Measurements from ENCODE around the gene ATG10.

ATG10 gene

DNA sequence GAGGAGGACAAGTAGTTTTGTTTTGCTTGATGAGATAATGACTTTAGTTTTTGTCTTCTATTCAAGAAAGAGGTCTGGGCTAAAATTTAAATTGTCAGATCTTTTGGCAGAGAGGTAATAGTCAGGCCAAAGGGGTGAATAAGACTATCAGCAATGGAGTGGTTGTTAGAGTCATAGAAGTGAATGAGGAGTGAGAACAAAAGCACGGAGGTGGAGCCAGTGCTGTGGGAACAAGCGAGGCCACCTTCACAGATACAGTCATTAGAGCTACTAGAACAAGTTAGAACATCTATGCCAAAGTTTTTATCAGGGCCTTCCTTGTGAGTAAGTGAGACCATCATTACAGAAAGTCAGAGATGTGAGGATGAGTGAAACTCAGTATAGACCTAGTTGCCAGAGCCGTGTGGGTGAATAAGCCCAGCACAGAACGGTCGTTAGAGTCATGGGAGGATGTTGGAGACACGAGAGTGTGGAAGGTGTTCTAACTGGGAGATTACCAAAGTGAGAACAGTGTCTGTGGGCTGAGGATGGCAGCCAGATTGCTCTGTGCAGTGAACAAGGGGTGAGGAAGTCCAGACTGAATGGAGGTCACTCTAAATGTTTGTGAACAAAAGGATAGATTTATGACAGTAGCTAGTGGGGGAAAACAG is 171.2 kb downstream of the ATG10 start:
- no peak overlapping the region for H3K27ac Mint-ChIP-seq
- no peak overlapping the region for H3K4me3 Mint-ChIP-seq
- H3K27me3 Mint-ChIP-seq, result no peaks in the 10 kb centered on the region
- no peaks in the 10 kb centered on the region for H3K4me1 Mint-ChIP-seq
- no peak for ATAC-seq (ENCODE audit: low read depth)
- DNase-seq (ENCODE audit: low spot score in 2 of 2), result no peak
- peaks cover 2% of the 10 kb centered on the region for H3K36me3 Mint-ChIP-seq
- peaks cover 4% of the 10 kb centered on the region for H3K9me3 Mint-ChIP-seq

DNA sequence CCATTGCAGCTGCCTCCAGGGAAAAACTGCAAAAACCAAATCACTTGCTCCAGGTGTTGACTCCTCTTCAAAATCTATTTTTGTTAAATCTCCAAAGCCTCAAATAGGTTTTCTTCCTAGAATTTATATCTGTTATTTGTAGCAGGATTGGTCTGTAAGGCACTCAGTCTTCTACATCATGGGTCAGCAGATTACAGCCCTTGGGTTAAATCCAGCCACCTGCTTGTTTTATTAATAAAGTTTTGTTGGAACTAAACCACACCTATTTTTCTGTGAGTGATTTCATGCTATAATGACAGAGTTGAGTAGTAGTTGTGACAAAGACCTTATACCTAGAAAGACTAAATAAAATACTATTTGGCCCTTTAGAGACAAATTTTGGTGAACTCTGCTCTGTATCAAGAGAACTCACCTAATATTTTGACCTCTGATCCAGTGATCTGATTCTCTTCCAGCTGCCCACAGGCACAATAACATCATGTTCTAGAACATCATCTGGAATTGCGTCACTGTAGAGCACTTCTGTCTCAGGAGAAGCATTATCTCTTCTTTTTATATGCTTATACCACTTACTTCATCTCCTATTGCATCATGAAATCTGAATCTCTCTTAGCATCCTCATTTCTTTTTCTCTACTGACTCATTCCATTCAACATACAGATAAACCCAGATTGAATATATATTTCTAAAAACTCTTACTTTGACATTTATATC is 176.2 kb downstream of the ATG10 start:
- ATAC-seq (ENCODE audit: low read depth), result no peak
- no peak overlapping the region for H3K27ac Mint-ChIP-seq
- no peak overlapping the region for H3K4me3 Mint-ChIP-seq
- H3K9me3 Mint-ChIP-seq, result peaks cover 1% of the 10 kb centered on the region
- H3K27me3 Mint-ChIP-seq, result no peaks in the 10 kb centered on the region
- H3K4me1 Mint-ChIP-seq, result no peaks in the 10 kb centered on the region
- peaks cover 3% of the 10 kb centered on the region for H3K36me3 Mint-ChIP-seq
- no peak for DNase-seq (ENCODE audit: low spot score in 2 of 2)

DNA sequence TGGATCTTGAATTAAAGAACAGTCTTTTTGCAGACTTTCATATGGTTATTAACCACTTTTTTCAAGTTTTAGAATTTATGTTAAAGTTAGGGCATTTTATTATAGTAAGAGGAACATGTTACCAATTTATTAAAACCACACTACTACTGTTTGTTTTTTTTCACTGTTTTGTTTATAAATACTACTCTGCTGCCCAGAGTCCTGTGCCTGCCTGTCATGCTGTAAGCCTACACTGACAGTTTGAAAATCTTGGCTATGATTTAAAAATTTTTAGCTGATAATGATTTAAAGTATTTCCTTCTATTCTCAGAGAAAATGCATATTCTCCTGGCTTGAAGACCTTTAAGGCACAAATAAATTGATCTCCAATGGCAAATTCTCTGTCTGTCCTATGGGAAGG is 177.6 kb downstream of the ATG10 start:
- Mint-ChIP-seq H3K27me3 (no peaks in the 10 kb centered on the region), H3K4me3 (no peak overlapping the region), H3K27ac (no peak overlapping the region), H3K4me1 (no peaks in the 10 kb centered on the region), H3K36me3 (peaks cover 3% of the 10 kb centered on the region), H3K9me3 (no peaks in the 10 kb centered on the region)
- DNase-seq (ENCODE audit: low spot score in 2 of 2) (no peak), ATAC-seq (ENCODE audit: low read depth) (no peak)

DNA sequence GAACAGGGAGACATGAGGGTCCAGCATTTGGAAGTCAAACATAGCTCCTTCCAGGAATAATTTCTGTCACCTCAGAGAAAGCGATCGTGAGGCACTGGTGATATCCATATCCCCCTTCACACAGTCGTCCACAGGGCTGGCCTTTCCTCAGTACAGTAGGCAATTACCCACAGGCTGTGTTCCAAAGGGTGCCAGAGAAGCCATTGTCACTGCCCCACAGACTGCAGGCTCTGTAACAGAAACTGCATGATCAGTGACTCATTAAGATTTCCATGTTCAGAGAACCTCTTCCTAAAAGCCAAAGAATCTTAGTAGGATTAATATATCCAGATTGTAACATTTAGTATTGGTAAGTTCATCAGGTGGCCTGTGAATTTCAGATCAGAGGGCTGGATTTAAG is 178.7 kb downstream of the ATG10 start:
- DNase-seq (ENCODE audit: low spot score in 2 of 2) (no peak), ATAC-seq (ENCODE audit: low read depth) (no peak)
- Mint-ChIP-seq H3K36me3 (peaks cover 3% of the 10 kb centered on the region), H3K27ac (no peak overlapping the region), H3K27me3 (no peaks in the 10 kb centered on the region), H3K9me3 (no peaks in the 10 kb centered on the region), H3K4me1 (no peaks in the 10 kb centered on the region), H3K4me3 (no peak overlapping the region)

DNA sequence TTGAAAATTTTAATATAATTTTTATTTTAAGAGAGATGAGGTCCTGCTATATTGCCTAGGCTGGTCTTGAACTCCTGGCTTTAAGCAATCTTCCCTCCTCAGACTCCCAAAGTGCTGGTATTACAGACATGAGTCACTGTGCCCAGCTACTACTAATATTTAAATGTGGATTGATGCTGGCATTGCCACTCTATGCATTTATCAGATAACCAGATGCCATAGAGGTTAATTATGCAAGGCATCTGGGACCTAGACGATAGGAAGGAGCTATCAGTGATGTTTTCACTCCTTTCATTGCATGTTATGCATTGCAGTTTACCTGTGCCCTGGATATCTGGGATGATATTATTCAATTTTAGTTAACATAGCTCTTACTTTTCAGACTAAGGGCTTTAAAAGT is 179.4 kb downstream of the ATG10 start:
- no peak overlapping the region for H3K4me3 Mint-ChIP-seq
- no peaks in the 10 kb centered on the region for H3K27me3 Mint-ChIP-seq
- ATAC-seq (ENCODE audit: low read depth) (no peak), DNase-seq (ENCODE audit: low spot score in 2 of 2) (no peak)
- H3K36me3 Mint-ChIP-seq, result peaks cover 3% of the 10 kb centered on the region
- H3K9me3 Mint-ChIP-seq, result no peaks in the 10 kb centered on the region
- no peaks in the 10 kb centered on the region for H3K4me1 Mint-ChIP-seq
- no peak overlapping the region for H3K27ac Mint-ChIP-seq

DNA sequence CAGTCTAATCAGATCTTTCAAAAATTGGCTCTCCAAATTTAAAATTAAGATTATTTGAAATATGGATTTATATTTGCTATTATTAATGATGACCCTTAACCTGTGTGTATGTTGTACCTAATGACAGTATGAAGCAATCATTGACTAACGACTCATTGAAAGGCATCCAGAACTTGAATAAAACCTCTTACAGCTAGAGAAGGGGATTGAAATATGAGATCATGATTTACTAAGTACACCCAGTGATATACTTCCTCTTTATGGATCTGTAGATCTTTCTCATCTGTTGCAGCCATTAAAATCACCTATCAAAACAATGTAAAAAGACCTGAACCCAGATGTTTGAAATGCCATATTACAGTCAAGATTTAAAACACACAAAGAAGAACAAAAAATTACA is 179.8 kb downstream of the ATG10 start:
- H3K9me3 Mint-ChIP-seq, result no peaks in the 10 kb centered on the region
- peaks cover 3% of the 10 kb centered on the region for H3K36me3 Mint-ChIP-seq
- H3K4me3 Mint-ChIP-seq, result no peak overlapping the region
- no peaks in the 10 kb centered on the region for H3K4me1 Mint-ChIP-seq
- DNase-seq (ENCODE audit: low spot score in 2 of 2) (no peak), ATAC-seq (ENCODE audit: low read depth) (no peak)
- no peak overlapping the region for H3K27ac Mint-ChIP-seq
- no peaks in the 10 kb centered on the region for H3K27me3 Mint-ChIP-seq

DNA sequence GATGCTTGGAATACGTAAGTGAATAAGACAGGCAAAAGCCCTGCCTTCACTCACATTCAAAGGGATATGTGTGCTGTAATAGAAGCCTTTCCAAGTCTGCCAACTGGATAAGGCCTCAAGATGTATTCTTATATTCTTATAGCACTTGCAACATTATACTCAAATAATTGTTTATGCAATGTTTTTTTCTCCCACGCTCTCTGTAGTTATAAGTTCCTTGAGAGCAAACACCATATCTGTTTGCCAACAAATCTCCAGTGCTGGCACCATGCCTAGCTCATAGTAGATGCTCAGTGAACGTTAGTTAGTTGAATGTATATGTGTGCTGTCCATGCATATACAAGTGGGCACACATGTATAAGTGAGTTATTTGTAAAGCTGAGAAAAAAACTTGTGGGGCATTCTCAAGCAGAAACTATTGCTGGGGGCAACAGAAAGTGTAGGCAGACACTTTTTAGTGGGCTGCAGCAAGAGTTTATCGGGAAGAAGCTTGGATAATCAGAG is 181.2 kb downstream of the ATG10 start:
- H3K4me3 Mint-ChIP-seq, result no peak overlapping the region
- no peak overlapping the region for H3K27ac Mint-ChIP-seq
- no peaks in the 10 kb centered on the region for H3K4me1 Mint-ChIP-seq
- H3K9me3 Mint-ChIP-seq, result no peaks in the 10 kb centered on the region
- H3K27me3 Mint-ChIP-seq, result no peaks in the 10 kb centered on the region
- ATAC-seq (ENCODE audit: low read depth) (no peak), DNase-seq (ENCODE audit: low spot score in 2 of 2) (no peak)
- peaks cover 1% of the 10 kb centered on the region for H3K36me3 Mint-ChIP-seq

DNA sequence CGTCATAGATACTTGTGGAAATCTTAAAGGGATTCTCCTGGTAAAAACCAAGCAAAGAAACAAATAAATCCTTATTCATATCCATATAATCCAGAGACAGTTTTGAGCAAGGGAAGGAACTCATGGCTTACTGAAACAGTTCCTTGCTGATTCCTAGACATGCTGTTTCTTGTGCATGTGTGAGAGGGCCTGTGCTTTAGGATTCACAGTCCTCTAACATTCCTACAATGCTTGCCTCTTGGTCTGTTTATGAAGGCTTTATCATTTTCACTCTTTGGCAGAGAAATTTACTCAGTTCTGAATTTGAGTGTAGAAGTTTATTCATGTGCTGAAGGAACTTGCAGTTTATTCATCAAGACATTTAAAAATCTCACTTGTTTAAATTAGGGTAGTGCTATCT is 183.0 kb downstream of the ATG10 start:
- Mint-ChIP-seq H3K9me3 (no peaks in the 10 kb centered on the region), H3K27me3 (no peaks in the 10 kb centered on the region)

DNA sequence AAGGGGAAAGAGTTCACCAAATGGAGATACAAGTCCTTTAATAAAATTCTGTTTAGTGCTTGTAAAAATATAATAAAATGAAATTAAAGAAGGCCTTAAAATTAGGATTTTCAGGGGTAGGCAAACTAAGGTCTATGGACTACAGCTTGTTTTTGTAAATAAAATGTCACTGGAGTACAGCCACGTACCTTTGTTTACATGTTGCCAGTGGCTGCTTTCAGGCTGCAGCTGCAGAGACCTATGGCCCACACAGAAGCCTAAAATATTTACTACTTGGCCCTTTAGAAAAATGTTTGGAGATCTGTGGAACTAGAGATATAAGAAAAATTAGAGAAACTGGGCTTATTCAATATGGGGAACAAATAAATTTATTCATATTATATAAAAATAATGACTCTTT is 183.5 kb downstream of the ATG10 start:
- H3K9me3 Mint-ChIP-seq, result no peaks in the 10 kb centered on the region
- ATAC-seq (ENCODE audit: low read depth), result no peak

More for the DNA sequence above, 183.0 kb downstream of the ATG10 start:
- DNase-seq (ENCODE audit: low spot score in 2 of 2) (no peak), ATAC-seq (ENCODE audit: low read depth) (no peak)
- no peak overlapping the region for H3K4me3 Mint-ChIP-seq
- H3K36me3 Mint-ChIP-seq, result no peaks in the 10 kb centered on the region
- no peak overlapping the region for H3K27ac Mint-ChIP-seq
- H3K4me1 Mint-ChIP-seq, result no peaks in the 10 kb centered on the region

DNA sequence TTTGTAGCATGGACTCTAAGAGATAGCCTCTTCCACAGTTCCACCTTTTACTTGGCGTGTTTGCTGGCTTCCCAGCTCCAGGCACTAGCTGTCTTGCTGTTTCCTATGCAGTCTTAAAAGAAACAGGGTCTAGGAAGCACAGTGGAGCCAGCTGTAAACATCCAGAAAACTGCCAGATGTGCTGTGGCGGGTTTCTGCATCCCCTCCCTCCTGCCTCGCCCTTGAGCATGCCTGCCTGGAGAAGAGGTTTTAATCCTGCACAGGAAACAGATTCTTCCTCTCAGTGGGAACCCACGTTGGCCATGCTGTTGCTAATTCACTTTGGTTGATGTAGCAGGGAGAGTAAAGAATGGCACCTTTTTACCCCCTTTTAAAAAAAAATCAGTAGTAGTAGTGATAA is 185.1 kb downstream of the ATG10 start:
- H3K36me3 Mint-ChIP-seq, result no peaks in the 10 kb centered on the region
- no peak for ATAC-seq (ENCODE audit: low read depth)
- no peaks in the 10 kb centered on the region for H3K4me1 Mint-ChIP-seq
- no peak overlapping the region for H3K27ac Mint-ChIP-seq
- no peak for DNase-seq (ENCODE audit: low spot score in 2 of 2)
- no peaks in the 10 kb centered on the region for H3K9me3 Mint-ChIP-seq
- H3K27me3 Mint-ChIP-seq, result no peaks in the 10 kb centered on the region
- H3K4me3 Mint-ChIP-seq, result no peak overlapping the region

More for the DNA sequence above, 183.5 kb downstream of the ATG10 start:
- Mint-ChIP-seq H3K4me3 (no peak overlapping the region), H3K36me3 (no peaks in the 10 kb centered on the region), H3K27ac (no peak overlapping the region), H3K4me1 (no peaks in the 10 kb centered on the region), H3K27me3 (no peaks in the 10 kb centered on the region)
- no peak for DNase-seq (ENCODE audit: low spot score in 2 of 2)

DNA sequence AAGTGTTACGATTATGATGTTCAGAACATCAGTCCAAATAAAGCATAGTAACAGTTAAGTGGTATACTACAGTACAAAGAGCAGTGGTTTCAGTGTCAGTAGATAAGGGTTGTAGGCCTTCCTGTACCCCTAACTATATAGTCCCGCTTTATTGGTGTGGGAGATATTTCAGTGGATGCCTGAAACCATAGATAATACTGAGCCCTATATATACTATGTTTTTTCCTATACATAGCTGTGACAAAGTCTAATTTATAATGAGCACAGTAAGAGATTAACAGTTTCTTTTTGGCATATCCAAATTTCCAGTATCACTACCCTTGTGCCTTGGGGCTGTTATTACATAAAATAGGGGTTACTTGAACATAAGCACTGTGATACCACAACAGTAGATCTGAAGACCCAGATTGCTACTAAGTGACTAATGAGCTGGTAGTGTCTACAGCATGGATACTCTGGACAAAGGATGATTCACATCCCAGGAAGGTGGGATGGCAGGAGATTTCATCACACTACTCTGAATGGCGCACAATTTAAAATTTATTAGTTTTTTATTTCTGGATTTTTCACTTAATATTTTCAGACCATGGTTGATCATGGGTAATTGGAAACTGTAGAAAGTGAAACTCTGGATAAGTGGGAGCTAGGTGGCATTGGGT is 187.1 kb downstream of the ATG10 start:
- Mint-ChIP-seq H3K36me3 (no peaks in the 10 kb centered on the region), H3K4me3 (no peak overlapping the region), H3K4me1 (no peaks in the 10 kb centered on the region), H3K9me3 (no peaks in the 10 kb centered on the region), H3K27me3 (no peaks in the 10 kb centered on the region), H3K27ac (no peak overlapping the region)
- no peak for DNase-seq (ENCODE audit: low spot score in 2 of 2)
- no peak for ATAC-seq (ENCODE audit: low read depth)

DNA sequence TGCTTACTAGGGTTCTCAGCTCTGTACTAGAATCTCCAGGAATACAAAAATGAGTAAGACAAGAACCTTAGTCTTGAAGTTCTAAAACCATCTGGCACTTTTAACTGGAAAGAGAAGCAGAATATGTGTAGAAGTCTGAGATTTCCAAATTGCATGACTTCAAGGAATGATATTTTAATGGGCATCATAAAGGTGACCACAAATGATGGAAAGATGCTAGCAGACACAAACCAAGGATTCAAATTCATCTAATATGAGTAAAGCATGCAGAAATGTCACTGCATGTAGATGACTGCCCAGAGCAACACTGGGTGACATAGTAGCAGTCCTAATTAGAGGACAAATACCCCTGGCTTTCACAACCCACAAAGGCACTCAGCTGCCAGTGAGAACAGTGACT is 189.1 kb downstream of the ATG10 start:
- H3K27me3 Mint-ChIP-seq, result no peaks in the 10 kb centered on the region
- DNase-seq (ENCODE audit: low spot score in 2 of 2), result no peak

DNA sequence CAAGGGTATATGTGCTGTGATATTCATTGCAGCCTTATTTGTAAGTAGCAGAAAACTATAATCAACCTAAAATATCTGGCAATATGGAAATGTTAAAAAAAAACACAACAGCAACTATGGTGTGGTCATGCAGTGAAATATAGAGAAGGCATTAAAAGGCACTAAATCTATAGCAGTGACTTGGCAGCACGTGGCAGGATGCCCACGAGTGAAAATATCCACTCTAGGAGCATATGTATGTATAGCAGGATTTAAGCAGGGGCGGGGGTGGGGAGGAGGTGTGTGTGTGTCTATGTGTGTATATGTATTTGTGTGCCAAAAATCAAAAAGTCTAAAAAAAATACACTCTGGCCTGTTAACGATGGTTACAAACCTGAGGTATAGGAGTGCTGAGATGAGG is 190.8 kb downstream of the ATG10 start:
- DNase-seq (ENCODE audit: low spot score in 2 of 2), result no peak
- no peak overlapping the region for H3K4me3 Mint-ChIP-seq
- H3K36me3 Mint-ChIP-seq, result no peaks in the 10 kb centered on the region
- H3K27me3 Mint-ChIP-seq, result no peaks in the 10 kb centered on the region
- H3K27ac Mint-ChIP-seq, result no peak overlapping the region
- no peak for ATAC-seq (ENCODE audit: low read depth)
- no peaks in the 10 kb centered on the region for H3K4me1 Mint-ChIP-seq
- H3K9me3 Mint-ChIP-seq, result no peaks in the 10 kb centered on the region

More for the DNA sequence above, 189.1 kb downstream of the ATG10 start:
- Mint-ChIP-seq H3K4me3 (no peak overlapping the region), H3K27ac (no peak overlapping the region), H3K4me1 (no peaks in the 10 kb centered on the region), H3K9me3 (no peaks in the 10 kb centered on the region), H3K36me3 (no peaks in the 10 kb centered on the region)
- no peak for ATAC-seq (ENCODE audit: low read depth)

DNA sequence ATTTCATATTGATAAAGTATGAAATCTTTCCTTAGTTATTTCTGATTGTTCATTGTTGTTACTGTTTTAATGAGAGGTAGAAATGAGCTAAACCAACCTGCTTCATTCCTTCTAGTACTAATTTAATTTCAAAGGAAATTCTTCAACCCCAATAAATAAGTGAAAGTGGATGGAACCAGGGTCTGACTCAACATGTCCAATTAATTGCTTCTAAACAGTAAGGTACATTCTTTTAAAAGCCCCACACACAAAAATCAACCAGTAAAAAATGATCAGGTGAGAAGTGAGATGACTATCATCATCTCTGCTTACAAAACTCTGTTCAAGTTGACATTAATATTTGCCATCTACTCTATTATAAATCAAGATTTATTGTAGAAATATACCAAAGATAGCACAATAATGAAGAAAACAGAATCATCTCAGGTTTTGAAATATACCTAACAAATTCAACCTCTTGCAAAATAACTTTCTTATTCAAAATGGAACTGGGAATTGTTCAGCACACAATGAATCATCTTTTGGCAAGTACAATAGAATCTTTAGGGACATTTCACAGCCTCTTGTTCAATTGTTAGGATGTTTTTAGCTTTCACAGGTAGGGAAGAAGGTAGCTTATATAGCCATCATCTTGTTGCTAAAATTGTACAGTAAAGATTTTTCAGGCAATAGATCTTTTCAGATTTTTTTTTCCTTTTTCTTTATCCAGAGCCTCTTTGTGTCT is 191.8 kb downstream of the ATG10 start:
- no peaks in the 10 kb centered on the region for H3K4me1 Mint-ChIP-seq
- DNase-seq (ENCODE audit: low spot score in 2 of 2), result no peak

More for the DNA sequence above, 191.8 kb downstream of the ATG10 start:
- no peak for ATAC-seq (ENCODE audit: low read depth)
- H3K36me3 Mint-ChIP-seq, result no peaks in the 10 kb centered on the region
- H3K27me3 Mint-ChIP-seq, result no peaks in the 10 kb centered on the region
- no peak overlapping the region for H3K4me3 Mint-ChIP-seq
- no peaks in the 10 kb centered on the region for H3K9me3 Mint-ChIP-seq
- H3K27ac Mint-ChIP-seq, result peak overlapping the region; percentile 32

All from memory B cell (primary cell).